HG02840 (cell line): ENCODE data around the gene DENND5A.
"Not testable (repeated sequence)": the region's sequence is repeated elsewhere in the genome, so short reads cannot be mapped to it uniquely, and the experiment has no call there.

Experiments used
- ATAC-seq: cut with Tn5 transposase; IDR thresholded peaks from one replicate; pipeline ENCODE4 v1.9.1; 2021; ENCODE audit warnings: mild to moderate bottlenecking, moderate library complexity, moderate number of reproducible peaks; ENCODE audit not compliant: unreplicated experiment, low FRiP score

The DENND5A gene

GRCh38 chr11:9219115-9219514 lies 46.0 kb downstream of the DENND5A start:
- no peak for ATAC-seq

GRCh38 chr11:9214765-9215164 lies 50.4 kb downstream of the DENND5A start:
- ATAC-seq = no peak

DNA sequence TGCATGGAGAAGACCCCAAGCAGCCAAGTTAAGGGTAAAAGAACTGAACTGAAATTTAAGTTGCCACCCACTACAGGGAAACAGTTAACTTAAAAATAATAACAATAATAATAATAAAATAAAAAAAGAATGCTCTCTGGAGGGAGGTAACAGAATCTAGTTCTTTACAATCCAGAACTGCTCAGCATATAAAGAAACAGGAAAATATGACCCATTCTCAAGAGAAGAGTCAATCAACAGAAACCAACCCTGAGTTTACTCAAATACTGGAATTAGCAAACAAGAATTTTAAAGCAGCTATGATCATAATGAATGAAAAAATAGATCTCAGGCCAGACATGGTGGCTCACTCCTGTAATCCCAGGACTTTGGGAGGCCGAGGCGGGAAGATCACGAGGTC lies 53.8 kb downstream of the DENND5A start:
- no peak for ATAC-seq

- ATAC-seq = no peak
Measured at GRCh38 chr11:9210922-9211320, 54.2 kb downstream of the DENND5A start.

- no peak for ATAC-seq
Measured at GRCh38 chr11:9210224-9210921, 54.8 kb downstream of the DENND5A start.

DNA sequence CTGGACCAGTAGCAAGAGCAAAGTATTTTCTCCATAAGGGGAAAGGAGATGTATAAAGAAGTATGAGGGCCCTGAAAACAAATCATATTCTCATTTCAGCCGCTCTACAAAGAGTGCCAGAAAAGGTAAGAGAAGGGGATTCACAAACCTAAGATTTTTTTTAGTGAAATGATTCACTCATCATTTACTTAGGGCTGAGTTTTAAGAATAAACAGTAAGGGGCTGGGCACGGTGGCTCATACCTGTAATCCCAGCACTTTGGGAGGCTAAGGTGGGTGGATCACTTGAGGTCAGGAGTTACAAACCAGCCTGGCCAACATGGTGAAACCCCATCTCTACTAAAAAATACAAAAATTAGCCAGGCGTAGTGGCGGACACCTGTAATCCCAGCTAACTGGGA lies 55.5 kb downstream of the DENND5A start:
- not testable (repeated sequence) for ATAC-seq

GRCh38 chr11:9208726-9209501 lies 56.2 kb downstream of the DENND5A start:
- no peak for ATAC-seq

- ATAC-seq = no peak
Measured at GRCh38 chr11:9207229-9207628, 57.9 kb downstream of the DENND5A start.

GRCh38 chr11:9206496-9206895 lies 58.7 kb downstream of the DENND5A start:
- no peak for ATAC-seq

DNA sequence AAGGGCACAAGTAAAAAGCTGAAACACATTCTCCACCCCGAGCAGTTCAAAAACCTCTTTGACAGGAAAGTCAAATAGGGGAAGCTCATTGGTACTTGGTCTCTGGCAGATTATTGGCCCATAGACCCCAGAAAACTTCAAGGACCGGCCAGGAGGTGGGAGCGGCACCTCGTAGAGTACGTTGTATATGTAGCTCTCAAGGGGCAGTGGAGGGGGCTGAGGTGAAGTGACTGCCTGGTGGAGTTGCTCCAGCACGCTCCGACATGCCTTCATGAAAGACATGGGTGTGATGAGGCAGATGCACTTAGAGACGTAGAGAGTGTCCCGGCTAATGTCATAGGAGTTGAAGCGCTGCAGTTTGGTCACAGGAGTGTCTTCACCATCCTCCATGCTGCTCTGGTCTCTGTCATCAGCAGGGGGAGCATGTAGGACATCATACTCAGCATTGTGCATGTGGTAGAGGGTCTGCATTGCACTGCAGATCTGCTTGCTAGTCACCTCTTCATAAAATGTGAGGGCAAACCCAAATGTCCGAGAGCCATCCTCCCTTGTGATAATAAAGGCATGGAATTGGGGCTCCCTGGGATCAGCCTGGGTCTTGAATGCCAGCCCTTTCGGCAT lies 61.3 kb downstream of the DENND5A start:
- ATAC-seq = no peak

DNA sequence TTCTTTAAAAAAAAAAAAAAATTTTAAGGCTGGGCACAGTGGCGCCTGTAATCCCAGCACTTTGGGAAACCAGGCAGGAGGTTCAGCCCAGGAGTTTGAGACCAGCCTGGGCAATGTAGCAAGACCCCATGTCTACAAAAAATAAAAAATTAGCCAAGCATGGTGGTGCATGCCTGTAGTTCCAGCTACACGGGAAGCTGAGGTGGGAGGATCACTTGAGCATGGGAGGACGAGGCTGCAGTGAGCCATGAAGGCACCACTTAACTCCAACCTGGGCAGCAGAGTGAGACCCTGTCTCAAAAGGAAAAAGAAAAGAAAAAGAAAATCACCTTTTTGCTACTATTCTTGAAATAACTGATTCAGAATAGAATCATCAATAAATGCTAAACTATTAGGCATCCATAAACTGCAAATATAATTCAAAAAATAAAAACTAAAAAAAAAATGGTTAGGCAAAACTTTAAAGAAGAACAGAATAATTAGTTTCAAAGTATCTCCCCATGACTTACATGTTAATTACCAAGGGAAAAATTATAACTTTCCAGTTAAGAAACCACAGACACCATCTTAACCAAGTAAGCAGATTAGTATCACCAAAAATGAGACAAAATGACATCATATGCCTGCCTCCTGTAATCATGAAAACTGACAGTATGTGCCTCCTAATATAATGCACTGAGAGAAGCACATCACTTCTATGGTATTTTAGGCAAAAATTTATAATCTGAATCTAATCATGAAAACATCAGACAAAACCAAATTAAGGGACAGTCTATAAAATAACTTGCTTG lies 63.6 kb downstream of the DENND5A start:
- ATAC-seq = no peak

DNA sequence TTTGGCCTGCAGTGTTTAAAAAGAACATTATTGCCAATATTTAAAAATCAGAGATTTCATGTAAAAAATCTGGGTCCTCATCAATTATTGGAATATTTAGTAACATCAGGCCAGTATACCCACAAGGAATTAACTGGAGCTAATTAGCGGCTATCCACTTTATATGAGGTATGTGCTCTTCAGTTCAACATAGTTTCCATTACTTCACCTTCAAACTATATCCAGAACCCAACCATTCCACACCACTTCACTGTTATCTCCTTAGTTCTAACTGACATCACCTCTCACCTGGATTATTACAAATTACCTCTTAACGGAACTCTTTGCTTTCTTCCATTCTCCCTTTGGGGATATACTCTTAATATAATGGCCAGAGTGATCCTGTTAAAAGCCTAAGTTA lies 64.7 kb downstream of the DENND5A start:
- ATAC-seq = no peak

DNA sequence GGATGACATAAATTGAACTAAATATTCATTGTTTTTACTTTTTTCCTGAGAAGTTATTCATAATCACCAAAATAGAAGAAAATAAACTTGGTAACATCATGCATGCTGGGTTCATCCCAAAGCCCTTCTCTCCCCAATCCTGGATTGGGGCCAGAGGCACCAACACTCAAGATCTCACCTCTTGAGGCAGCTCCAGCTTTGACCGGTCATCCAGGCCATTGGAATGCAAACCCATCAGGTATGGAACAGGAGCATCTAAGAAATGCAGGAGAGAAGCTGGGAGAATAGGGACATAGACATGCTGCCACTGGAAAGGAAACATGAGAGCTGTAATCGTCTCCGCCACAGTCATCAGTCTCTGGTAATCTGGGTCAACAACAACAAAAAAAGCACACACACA lies 71.8 kb downstream of the DENND5A start:
- no peak for ATAC-seq

GRCh38 chr11:9192561-9192960 lies 72.6 kb downstream of the DENND5A start:
- ATAC-seq = no peak

- not testable (repeated sequence) for ATAC-seq
Measured at GRCh38 chr11:9190326-9191016, 74.7 kb downstream of the DENND5A start.

DNA sequence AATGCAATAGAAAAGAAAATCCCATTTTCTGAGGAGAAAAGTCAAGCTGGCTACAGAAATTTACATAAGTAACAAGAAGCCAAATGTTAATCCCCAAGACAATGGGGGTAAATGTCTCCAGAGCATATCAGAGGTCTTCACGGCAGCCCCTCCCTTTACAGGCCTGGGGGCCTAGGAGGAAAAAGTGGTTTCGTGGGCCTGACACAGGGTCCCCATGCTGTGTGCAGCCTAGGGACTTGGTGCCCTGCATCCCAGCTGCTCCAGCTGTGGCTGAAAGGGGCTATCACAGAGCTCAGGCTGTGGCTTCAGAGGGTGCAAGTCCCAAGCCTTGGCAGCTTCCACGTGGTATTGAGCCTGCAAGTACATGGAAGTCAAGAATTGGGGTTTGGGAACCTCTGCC lies 76.3 kb downstream of the DENND5A start:
- not testable (repeated sequence) for ATAC-seq

DNA sequence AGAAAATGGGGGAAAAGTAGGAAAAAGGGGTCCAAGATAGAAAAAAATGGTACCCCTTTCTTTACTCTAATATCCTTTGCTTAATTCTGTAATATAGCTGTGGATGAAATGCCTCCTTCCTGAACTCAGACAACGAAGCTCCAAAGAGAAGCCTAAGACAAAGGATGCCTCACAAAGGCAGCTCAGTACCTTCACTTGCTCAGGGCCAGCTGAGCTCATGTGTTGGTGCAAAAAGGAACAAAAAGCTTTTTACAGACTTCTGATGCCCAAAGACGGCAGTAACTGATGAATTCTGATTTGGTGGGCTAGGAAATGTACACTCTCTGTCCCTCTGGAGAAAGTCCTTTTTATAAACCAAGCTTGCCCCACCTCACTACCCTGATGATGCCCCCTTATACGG lies 77.5 kb downstream of the DENND5A start:
- ATAC-seq = no peak

GRCh38 chr11:9184516-9184915 lies 80.6 kb downstream of the DENND5A start:
- ATAC-seq = no peak

- no peak for ATAC-seq
Measured at GRCh38 chr11:9182180-9182871, 82.8 kb downstream of the DENND5A start.

- ATAC-seq = no peak
Measured at GRCh38 chr11:9180784-9181183, 84.4 kb downstream of the DENND5A start.
